ENCODE results near the gene EPHA2.

Gene EPHA2

DNA sequence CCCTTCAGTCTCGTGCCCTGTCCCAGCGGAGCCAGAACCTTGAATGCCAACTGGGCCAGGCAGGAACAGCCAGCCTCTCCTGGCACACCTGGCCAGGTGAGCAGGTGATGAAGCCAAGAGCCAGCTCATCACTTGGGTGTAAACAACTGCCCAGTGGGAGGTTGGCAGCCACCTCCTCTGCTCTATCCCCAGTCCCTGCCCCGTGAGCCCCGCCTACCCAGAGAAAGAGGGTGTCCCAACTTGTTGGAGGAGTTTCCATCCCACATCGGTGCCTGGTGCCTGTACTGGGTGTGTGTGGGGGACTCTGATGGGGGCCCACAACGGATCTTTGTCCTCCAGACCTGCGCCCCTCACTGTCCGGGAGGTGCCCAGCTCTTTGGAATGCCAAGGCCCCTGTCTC is 64.6 kb downstream of the EPHA2 start:
- Histone ChIP-seq H3K4me3 (ENCODE audit: low read length) (no peak overlapping the region), H3K9ac (ENCODE audit: low read length) (no peak overlapping the region), H3K36me3 (ENCODE audit: control insufficient read depth, insufficient read depth, low read length) (no peaks in the 10 kb centered on the region), H3K4me1 (ENCODE audit: control insufficient read depth, insufficient read depth, low read length) (no peaks in the 10 kb centered on the region), H3K27ac (ENCODE audit: low read depth, low read length) (no peak overlapping the region), H3K27me3 (ENCODE audit: control insufficient read depth, insufficient read depth, low read length) (no peaks in the 10 kb centered on the region)

DNA sequence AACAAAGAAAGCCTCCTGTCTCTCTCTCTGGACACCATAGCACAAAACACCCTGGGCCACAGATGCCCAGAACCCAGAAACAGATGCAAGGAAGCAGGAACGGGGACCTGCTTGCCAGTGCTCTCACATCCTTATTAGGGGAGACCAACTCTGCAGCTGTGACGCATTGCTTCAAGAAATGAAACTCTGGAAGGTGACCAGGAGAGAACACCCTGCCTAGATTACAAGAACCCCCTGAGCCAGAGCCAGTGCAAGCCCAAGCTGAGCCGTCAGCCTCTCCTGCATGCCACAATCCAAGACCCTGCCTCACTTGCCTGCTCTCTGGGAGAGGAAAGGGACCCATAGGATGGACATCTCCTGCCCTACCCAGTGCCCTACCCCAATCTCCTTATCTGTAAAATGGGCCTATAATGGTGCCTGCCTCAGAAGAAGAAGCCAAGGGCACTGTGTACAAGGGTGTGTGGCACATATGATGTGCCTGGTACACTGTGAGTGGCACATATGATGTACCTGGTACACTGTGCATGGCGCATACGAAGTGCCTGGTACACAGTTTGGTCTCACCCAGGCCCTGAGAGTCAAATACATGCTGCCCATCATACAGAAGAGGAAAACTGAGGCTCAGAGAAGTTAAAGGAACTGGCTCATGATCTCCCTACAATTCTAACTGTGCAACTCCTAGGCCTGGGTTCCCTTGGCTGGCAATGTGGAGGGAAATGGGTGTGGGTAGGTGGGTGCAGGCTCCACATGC is 65.6 kb downstream of the EPHA2 start:
- Histone ChIP-seq H3K9ac (ENCODE audit: low read length) (no peak overlapping the region), H3K4me3 (ENCODE audit: low read length) (no peak overlapping the region), H3K27me3 (ENCODE audit: control insufficient read depth, insufficient read depth, low read length) (no peaks in the 10 kb centered on the region), H3K4me1 (ENCODE audit: control insufficient read depth, insufficient read depth, low read length) (no peaks in the 10 kb centered on the region), H3K27ac (ENCODE audit: low read depth, low read length) (no peak overlapping the region), H3K36me3 (ENCODE audit: control insufficient read depth, insufficient read depth, low read length) (no peaks in the 10 kb centered on the region)

- Histone ChIP-seq H3K9ac (ENCODE audit: low read length) (no peak overlapping the region), H3K27ac (ENCODE audit: low read depth, low read length) (no peak overlapping the region)
Measured at GRCh38 chr1:16088996-16089395, 66.9 kb downstream of the EPHA2 start.

GRCh38 chr1:16088351-16088911 is 67.4 kb downstream of the EPHA2 start:
- Histone ChIP-seq H3K36me3 (ENCODE audit: control insufficient read depth, insufficient read depth, low read length) (no peaks in the 10 kb centered on the region), H3K27me3 (ENCODE audit: control insufficient read depth, insufficient read depth, low read length) (no peaks in the 10 kb centered on the region), H3K9ac (ENCODE audit: low read length) (no peak overlapping the region), H3K27ac (ENCODE audit: low read depth, low read length) (no peak overlapping the region), H3K4me1 (ENCODE audit: control insufficient read depth, insufficient read depth, low read length) (no peaks in the 10 kb centered on the region), H3K4me3 (ENCODE audit: low read length) (no peak overlapping the region)

More at GRCh38 chr1:16088996-16089395, 66.9 kb downstream of the EPHA2 start:
- Histone ChIP-seq H3K4me1 (ENCODE audit: control insufficient read depth, insufficient read depth, low read length) (no peaks in the 10 kb centered on the region), H3K36me3 (ENCODE audit: control insufficient read depth, insufficient read depth, low read length) (no peaks in the 10 kb centered on the region), H3K4me3 (ENCODE audit: low read length) (no peak overlapping the region), H3K27me3 (ENCODE audit: control insufficient read depth, insufficient read depth, low read length) (no peaks in the 10 kb centered on the region)

GRCh38 chr1:16087733-16088132 is 68.1 kb downstream of the EPHA2 start:
- Histone ChIP-seq H3K9ac (ENCODE audit: low read length) (no peak overlapping the region), H3K36me3 (ENCODE audit: control insufficient read depth, insufficient read depth, low read length) (no peaks in the 10 kb centered on the region), H3K4me1 (ENCODE audit: control insufficient read depth, insufficient read depth, low read length) (no peaks in the 10 kb centered on the region), H3K27me3 (ENCODE audit: control insufficient read depth, insufficient read depth, low read length) (no peaks in the 10 kb centered on the region), H3K27ac (ENCODE audit: low read depth, low read length) (no peak overlapping the region), H3K4me3 (ENCODE audit: low read length) (no peak overlapping the region)

GRCh38 chr1:16085522-16085921 is 70.3 kb downstream of the EPHA2 start:
- Histone ChIP-seq H3K4me3 (ENCODE audit: low read length) (no peak overlapping the region), H3K4me1 (ENCODE audit: control insufficient read depth, insufficient read depth, low read length) (no peaks in the 10 kb centered on the region), H3K27ac (ENCODE audit: low read depth, low read length) (no peak overlapping the region), H3K36me3 (ENCODE audit: control insufficient read depth, insufficient read depth, low read length) (no peaks in the 10 kb centered on the region), H3K27me3 (ENCODE audit: control insufficient read depth, insufficient read depth, low read length) (no peaks in the 10 kb centered on the region), H3K9ac (ENCODE audit: low read length) (no peak overlapping the region)

DNA sequence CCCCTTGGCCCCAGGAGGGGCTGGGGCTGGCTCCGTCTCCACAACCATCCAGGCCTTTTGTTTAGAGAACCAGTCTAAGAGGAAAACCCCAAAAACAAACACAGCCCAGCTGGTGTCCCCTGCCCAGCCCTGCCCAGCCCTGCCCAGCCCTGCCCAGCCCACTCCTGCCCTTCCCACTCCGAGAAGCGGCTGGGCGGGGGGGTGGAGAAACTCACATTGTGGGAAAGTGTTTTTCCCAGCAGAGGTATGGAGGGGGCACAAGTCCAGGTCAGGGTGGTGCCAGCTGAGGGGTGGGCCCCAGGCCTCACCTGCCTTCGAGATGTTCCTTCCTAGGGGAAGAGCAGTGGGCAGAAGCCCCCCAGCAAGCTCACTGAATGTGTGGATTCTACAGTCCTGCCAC is 72.4 kb downstream of the EPHA2 start:
- Histone ChIP-seq H3K9ac (ENCODE audit: low read length) (no peak overlapping the region), H3K4me3 (ENCODE audit: low read length) (no peak overlapping the region), H3K36me3 (ENCODE audit: control insufficient read depth, insufficient read depth, low read length) (no peaks in the 10 kb centered on the region), H3K27ac (ENCODE audit: low read depth, low read length) (no peak overlapping the region), H3K4me1 (ENCODE audit: control insufficient read depth, insufficient read depth, low read length) (peaks cover 4% of the 10 kb centered on the region), H3K27me3 (ENCODE audit: control insufficient read depth, insufficient read depth, low read length) (no peaks in the 10 kb centered on the region)

- Histone ChIP-seq H3K4me1 (ENCODE audit: control insufficient read depth, insufficient read depth, low read length) (peaks cover 4% of the 10 kb centered on the region), H3K4me3 (ENCODE audit: low read length) (no peak overlapping the region), H3K9ac (ENCODE audit: low read length) (no peak overlapping the region), H3K36me3 (ENCODE audit: control insufficient read depth, insufficient read depth, low read length) (no peaks in the 10 kb centered on the region), H3K27ac (ENCODE audit: low read depth, low read length) (no peak overlapping the region), H3K27me3 (ENCODE audit: control insufficient read depth, insufficient read depth, low read length) (no peaks in the 10 kb centered on the region)
Measured at GRCh38 chr1:16082283-16083038, 73.4 kb downstream of the EPHA2 start.

GRCh38 chr1:16081636-16082035 is 74.2 kb downstream of the EPHA2 start:
- Histone ChIP-seq H3K36me3 (ENCODE audit: control insufficient read depth, insufficient read depth, low read length) (no peaks in the 10 kb centered on the region), H3K9ac (ENCODE audit: low read length) (no peak overlapping the region), H3K4me1 (ENCODE audit: control insufficient read depth, insufficient read depth, low read length) (peaks cover 4% of the 10 kb centered on the region), H3K27ac (ENCODE audit: low read depth, low read length) (no peak overlapping the region), H3K4me3 (ENCODE audit: low read length) (no peak overlapping the region), H3K27me3 (ENCODE audit: control insufficient read depth, insufficient read depth, low read length) (no peaks in the 10 kb centered on the region)

GRCh38 chr1:16080422-16081150 is 75.3 kb downstream of the EPHA2 start:
- no peak overlapping the region for H3K27ac ChIP-seq (ENCODE audit: low read depth, low read length)
- no peaks in the 10 kb centered on the region for H3K36me3 ChIP-seq (ENCODE audit: control insufficient read depth, insufficient read depth, low read length)
- no peaks in the 10 kb centered on the region for H3K27me3 ChIP-seq (ENCODE audit: control insufficient read depth, insufficient read depth, low read length)
- H3K9ac ChIP-seq (ENCODE audit: low read length) = no peak overlapping the region
- H3K4me3 ChIP-seq (ENCODE audit: low read length) = no peak overlapping the region
- peaks cover 4% of the 10 kb centered on the region for H3K4me1 ChIP-seq (ENCODE audit: control insufficient read depth, insufficient read depth, low read length)

DNA sequence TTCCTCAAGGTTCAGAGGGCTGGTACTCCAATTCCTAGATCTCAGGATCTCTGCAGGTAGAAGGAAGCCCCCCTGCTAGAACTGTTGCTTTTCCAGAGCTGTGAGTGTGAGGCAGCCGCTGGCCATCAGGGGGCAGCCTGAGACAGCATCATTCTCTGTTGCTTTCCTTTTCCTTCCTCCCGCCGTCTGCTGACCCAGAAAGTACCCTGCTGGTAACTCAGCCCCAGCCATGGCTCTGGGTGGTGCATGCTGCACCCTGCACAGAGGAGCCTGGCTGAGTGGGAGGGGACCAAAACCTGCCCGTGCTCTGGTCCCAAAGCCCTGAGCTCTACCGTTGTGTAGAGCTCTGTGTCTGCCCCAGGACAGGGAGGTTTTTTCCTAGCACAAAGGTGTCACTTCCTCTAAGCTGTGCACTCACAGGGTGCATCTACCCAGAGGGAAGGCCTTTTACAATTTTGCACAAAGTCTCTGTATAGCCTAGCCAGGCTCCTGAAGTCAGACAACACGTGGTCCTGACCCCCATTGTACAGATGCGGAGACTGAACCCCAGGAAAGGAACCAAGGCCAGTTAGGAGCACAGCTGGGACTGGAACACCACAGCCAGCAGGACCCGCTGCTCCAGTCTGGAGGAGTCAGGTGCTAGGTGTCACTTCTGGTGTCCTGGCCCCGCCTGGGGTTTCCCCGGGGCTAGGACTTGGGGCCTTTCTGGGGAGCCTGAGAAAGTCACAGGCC is 76.8 kb downstream of the EPHA2 start:
- Histone ChIP-seq H3K36me3 (ENCODE audit: control insufficient read depth, insufficient read depth, low read length) (no peaks in the 10 kb centered on the region), H3K4me1 (ENCODE audit: control insufficient read depth, insufficient read depth, low read length) (peaks cover 4% of the 10 kb centered on the region), H3K9ac (ENCODE audit: low read length) (peak overlapping the region; percentile 21), H3K27me3 (ENCODE audit: control insufficient read depth, insufficient read depth, low read length) (peaks cover 2% of the 10 kb centered on the region), H3K4me3 (ENCODE audit: low read length) (no peak overlapping the region), H3K27ac (ENCODE audit: low read depth, low read length) (no peak overlapping the region)

All from rectal smooth muscle tissue (tissue), 1 donor.